HG03280 (cell line): Measurements from ENCODE around the gene MOB2.

ENCODE experiments used
- ATAC-seq: cut with Tn5 transposase; IDR thresholded peaks from one replicate; pipeline ENCODE4 v1.9.1; 2021; ENCODE audit warnings: mild to moderate bottlenecking, moderate library complexity; ENCODE audit not compliant: unreplicated experiment

MOB2 gene

GRCh38 chr11:1422981-1423380 lies 63.6 kb downstream of the MOB2 start:
- ATAC-seq = no peak

- no peak for ATAC-seq
Observed at GRCh38 chr11:1422481-1422880, 64.1 kb downstream of the MOB2 start.

- ATAC-seq = no peak
Observed at GRCh38 chr11:1421291-1421690, 65.3 kb downstream of the MOB2 start.

GRCh38 chr11:1419811-1420210 lies 66.8 kb downstream of the MOB2 start:
- no peak for ATAC-seq
